ENCODE data around the gene MTFR2.
A peak's percentile ranks its signal among the peaks of the same experiment; 100 is the strongest.

MTFR2 gene

GRCh38 chr6:136249811-136250685 lies at the start of gene MTFR2:
TSS of gene MTFR2 (minus strand) at chr6:136250311. CDS start at chr6:136249099, 1,212 bp downstream.
- DNase-seq = peak; percentile 95

- DNase-seq = no peak
Measured at GRCh38 chr6:136294621-136295020, 44.5 kb upstream of the MTFR2 start.

DNA sequence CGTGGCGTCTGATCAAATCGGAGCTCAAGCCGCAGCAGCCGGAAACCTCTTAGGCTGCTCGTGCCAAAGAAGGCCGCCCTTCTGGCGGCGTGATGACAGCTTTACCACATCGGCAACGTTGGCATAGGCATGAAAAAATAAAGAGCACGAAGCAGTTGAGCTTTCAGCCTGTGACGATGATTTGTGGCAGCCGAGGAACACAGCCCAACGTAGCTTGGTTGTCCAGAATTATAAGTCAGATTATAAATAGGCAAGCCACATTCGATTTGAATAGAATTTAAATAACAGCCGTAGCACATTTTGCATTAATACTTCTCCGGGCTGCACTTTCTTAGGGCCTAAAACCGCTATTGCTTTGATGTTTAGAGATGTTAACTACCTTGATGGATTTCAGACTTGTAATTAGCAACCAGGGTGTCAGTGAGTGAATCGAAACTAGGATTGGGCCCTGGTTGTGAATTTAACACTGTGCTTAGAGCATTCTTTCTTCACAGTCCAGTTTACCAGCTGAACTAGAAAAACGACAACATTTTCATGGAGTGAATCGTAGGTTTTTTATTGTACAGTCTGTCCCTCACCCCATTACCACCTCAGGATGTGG lies 40.4 kb upstream of the MTFR2 start:
- peak; percentile 81 for DNase-seq

DNA sequence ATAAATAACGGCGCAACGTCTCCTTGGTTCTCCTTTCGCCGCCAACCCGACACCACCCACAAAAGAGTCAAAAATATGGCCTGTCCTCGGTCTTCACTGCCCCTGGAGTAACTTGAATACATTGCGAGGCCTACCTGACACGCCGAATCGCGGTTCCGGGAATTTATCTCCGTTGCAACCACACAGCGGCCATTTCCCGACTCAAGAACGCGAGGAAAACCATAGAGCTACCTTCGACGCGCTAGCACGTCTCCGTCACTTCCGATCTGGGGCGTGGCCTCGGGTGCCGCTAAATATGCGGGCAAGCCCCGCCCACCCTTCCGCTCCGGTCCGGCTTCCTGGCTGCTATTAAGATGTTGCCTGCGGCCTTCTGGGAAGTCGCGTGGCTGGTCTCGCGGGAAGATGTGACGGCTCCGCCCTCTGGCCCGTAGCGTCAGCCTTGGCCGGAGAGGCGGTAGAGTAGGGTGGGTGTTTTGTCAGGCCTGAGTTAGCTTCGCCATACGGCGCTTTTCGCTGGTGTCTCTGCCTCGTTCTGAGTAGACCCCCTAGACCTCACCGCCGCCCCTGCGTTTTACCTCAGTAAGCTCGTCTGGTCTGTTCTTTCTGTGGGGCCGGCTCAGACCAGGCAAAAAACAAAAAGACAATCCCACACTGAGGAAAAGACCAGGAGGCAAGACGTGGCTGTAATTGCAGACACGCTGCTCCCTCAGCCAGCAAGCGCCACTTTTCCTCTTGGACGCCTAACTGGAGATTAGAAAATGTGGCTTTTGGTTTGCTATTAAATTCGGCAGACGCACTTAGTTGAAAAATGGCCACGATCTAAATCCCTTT lies 39.7 kb upstream of the MTFR2 start, which contains the start of gene BCLAF1:
Gene BCLAF1 (minus strand): TSS at position 268 of the 831 bp plus-strand sequence. CDS start 9,980 bp downstream, outside the sequence.
- DNase-seq = peak; percentile 97

DNA sequence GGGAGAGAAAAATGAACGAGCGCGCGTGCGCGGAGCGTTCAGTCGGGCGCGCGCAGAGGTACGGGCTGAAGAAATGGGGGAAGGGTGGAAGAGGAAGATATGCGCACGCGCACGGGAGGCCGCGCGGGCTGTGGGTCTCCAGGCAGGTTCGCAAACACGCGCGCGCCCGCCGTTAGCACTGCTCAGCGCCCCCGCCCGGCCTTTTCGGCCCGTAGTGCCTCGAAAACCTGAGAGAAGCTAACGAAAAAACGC lies 39.1 kb upstream of the MTFR2 start:
- DNase-seq = peak; percentile 95

DNA sequence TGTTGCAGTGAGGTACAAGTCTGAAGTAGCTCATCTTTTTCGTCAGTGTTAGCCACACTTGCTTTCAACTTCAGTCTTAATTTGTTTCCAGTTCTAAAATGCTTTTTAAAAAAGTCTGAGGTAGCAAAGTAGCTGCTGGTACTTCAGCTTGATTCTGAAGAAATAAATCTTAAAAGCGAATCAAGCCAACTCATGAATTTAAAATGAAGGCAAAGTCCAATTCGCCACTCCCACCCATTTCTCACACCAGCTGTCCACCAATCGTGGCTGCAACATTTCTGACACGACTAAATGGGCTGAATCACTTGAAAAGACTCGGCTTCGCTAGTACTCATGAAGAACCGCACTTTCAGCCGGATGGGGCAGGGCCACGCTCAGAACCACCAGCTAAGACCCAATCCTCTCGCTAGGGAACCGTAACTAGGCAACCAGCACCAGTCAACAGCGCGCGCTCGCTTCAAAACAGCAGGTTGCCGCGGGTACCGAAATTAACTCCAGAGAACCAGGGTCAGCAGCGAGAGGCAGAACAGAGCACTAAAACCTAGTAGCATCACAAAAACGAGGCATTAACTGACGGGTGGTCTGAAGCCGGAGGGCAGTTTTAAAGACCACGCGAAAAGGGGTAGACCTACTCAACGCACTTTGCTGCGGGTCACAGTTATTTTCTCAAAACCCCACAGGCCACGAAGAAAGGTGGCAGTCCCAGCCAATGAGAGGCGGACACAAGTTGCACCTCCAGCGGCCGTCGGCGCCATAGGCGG lies 38.6 kb upstream of the MTFR2 start:
- DNase-seq = peak; percentile 11

DNA sequence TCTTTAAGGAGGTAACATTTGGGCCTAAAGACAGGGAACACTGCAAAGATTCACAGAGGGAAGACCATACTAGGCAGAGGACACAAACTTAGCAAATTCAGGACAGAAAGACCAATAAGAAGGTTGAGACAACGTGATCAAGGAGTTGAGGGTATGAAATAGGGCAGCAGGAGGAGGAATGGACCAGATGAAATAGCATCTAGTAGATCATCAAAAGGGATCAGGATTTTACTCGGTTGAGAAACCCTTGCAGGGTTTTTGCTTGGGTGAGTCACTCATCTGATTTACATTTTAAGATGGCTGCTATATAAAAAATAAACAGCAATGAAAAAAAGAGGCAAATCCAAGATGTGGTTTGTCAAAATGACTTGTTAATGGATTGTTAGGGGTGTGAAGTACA lies 34.8 kb upstream of the MTFR2 start:
- no peak for DNase-seq

- no peak for DNase-seq
Measured at GRCh38 chr6:136282906-136283305, 32.8 kb upstream of the MTFR2 start.

GRCh38 chr6:136280032-136280609 lies 30.0 kb upstream of the MTFR2 start:
- no peak for DNase-seq

- DNase-seq = no peak
Measured at GRCh38 chr6:136274062-136274461, 24.0 kb upstream of the MTFR2 start.

GRCh38 chr6:136265101-136265500 lies 15.0 kb upstream of the MTFR2 start:
- no peak for DNase-seq

DNA sequence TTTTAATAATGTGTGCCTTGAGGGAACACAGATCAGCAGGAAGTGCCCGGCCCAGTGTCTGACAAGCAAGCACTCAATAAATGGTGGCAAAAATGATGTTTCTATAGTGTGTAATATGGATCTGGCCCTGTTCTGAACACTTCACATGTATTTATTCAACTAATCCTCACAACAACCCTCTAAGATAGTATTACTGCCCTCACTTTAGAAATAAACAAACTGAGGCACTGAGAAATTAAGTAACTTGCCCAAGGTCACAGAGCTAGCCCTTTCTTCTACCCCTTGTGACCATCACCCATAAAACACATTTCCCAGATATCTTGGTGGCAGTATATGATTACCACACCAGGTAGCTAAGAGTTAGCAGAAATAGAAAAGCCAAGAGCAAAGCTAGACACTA lies 12.8 kb upstream of the MTFR2 start:
- no peak for DNase-seq

GRCh38 chr6:136254851-136255466 lies 4.8 kb upstream of the MTFR2 start:
- no peak for DNase-seq

DNA sequence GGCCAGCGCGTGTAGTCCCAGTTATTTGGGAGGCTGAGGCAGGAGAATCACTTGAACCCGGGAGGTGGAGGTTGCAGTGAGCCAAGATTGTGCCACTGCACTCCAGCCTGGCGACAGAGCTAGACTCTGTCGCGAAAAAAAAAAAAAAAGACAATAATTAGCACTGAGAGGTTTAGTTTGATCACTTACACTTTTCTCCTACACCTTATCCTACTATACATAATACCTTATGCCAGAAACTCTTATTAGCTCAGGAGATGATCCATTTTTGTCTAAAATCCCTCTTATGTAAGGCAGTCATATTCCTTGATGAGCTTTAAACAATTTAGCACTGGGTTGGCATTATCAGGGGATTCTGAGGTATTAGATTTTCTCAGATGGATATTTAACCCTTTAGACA lies 3.6 kb upstream of the MTFR2 start:
- DNase-seq = no peak

- DNase-seq = no peak
Measured at GRCh38 chr6:136252441-136252840, 2.3 kb upstream of the MTFR2 start.

DNA sequence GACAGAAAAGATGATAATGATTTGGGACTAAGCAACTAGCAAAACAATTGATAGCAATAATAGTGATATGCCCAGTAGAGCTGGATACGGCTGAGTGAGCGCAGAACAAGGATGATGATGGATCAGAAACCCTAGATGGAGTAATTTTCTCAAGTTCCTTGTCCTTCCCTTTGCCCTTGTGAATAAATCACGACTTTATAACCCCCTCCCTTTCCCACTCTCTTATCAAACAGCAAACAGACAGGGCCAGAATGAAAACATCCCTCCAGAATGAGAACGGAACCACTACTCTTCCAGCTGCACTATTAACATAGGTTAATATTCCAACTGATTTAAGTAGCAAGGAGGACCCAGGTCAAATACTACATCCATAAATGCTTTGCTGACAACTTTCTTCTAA lies 1.3 kb upstream of the MTFR2 start:
- no peak for DNase-seq

- no peak for DNase-seq
Measured at GRCh38 chr6:136250686-136251008, 536 bp upstream of the MTFR2 start.

- no peak for DNase-seq
Measured at GRCh38 chr6:136249336-136249735, 775 bp downstream of the MTFR2 start.

DNA sequence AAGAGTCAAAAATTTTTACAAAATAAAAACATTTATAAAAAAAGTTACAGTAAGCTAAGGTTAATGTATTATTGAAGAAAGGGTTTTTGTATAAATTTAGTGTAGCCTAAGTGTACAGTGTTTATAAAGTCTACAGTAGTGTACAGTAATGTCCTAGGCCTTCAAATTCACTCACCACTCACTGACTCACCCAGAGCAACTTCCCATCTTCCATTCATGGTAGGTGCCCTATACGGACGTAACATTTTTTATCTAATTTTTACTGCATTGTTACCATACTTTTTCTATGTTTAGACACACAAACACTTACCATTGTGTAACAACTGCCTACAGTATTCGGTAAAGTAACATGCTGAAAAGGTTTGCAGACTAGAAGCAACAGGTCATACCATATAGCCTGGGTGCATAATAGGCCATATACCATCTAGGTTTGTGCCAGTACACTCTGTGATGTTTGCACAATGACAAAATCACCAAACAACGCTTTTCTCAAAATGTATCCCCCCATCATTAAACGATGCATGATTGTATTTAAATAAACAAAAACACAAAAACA lies 6.0 kb downstream of the MTFR2 start:
- DNase-seq = no peak

- DNase-seq = no peak
Measured at GRCh38 chr6:136236466-136237293, 13.4 kb downstream of the MTFR2 start.

DNA sequence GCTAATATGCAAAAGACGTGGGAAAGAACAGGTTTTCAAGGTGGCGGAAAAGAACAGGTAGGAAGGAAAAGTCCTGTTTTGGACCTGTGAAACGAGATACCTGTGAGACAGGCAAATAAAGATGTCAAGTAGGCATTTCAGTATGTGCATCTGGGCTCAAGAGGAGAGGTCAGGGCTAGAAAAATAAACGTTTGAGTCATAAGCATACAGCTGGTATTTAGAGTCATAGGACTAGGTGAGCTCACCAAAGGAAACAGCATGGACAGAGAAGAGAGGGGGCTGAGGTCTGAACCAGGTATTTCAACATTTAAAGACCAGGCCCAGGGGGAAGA lies 14.9 kb downstream of the MTFR2 start:
- no peak for DNase-seq

Measured in NCI-H2171 (cell line).